Thoracic aorta (tissue), 2 donors: ENCODE results near the gene COL25A1. TPM values are rescaled to one million over a fixed set of nuclear protein-coding genes. Genes with fewer than 3 reads are reported as not detected.

Source experiments
- ATAC-seq: fragments of 150-250 bp; one replicate; pipeline ENCODE4 v1.8.0; 2017; ENCODE audit warnings: low read depth; ENCODE audit not compliant: insufficient number of reproducible peaks, low FRiP score
- DNase-seq: peaks from one replicate; pipeline ENCODE4 v3.0.0-alpha.2; 2020; ENCODE audit warnings: low spot score
- H3K27ac ChIP-seq, 2 donors: fragments of 200-600 bp; sonication (generic); 1 replicate in 1 of 2; 2 replicates in 1 of 2; pipeline ENCODE4 v1.5.1; 2016; ENCODE audit warnings: mild to moderate bottlenecking in 2 of 2, moderate library complexity in 2 of 2
- H3K27me3 ChIP-seq: fragments of 200-600 bp; sonication (generic); replicated peaks from 2 replicates; pipeline ENCODE4 v1.6.0; 2016; ENCODE audit warnings: mild to moderate bottlenecking; ENCODE audit not compliant: insufficient read depth
- H3K36me3 ChIP-seq: fragments of 200-600 bp; sonication (generic); one replicate; pipeline ENCODE4 v1.5.1; 2016
- H3K4me1 ChIP-seq, 2 donors: fragments of 200-600 bp; sonication (generic); 1 replicate in 1 of 2; 2 replicates in 1 of 2; pipeline versions ENCODE4 v1.5.1 to v1.6.0; 2016; ENCODE audit warnings: low read depth in 2 of 2, mild to moderate bottlenecking in 1 of 2; ENCODE audit not compliant: control insufficient read depth in 1 of 2
- H3K4me3 ChIP-seq: fragments of 200-600 bp; sonication (generic); 2 replicates; pipeline ENCODE4 v1.5.1; 2016; ENCODE audit warnings: mild to moderate bottlenecking
- H3K9me3 ChIP-seq: fragments of 200-600 bp; sonication (generic); 2 replicates; pipeline ENCODE4 v1.5.1; 2016
- total RNA-seq, 2 donors: library from RNA; depleted of rRNA; stranded (reverse); fragments of >200 nt; gene quantifications; one replicate each; pipeline versions ENCODE4 v1.1.0 to v1.2.3, GENCODE V29; 2016
- TF ChIP-seq, protein P1 (sequence below): fragments of 200-600 bp; sonication (generic); IDR thresholded peaks from one replicate; pipeline ENCODE4 v1.5.1; 2019; ENCODE audit warnings: antibody characterized with exemption

The COL25A1 gene
- total RNA-seq, 2 donors from 2014 or later = 0.42 to 0.81 TPM

DNA sequence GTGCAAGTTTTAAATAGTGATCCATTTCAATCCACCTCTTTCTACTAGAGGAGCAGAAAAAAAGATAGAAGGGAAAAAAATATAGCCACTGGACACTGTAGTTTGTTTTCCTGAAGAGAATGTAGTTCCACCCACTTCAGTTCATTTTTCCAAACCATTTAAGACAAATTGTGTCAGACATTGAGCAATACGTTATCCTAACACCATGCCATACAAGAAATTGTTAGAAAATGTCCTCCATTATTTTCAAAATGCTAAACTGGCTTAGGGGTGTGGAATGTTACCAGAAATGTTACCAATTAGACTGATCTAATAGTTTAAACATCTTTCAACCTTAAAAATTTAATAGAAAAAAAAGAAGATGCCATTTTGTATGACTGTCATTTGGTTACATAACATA is 491.0 kb downstream of the COL25A1 start:
- no peaks in the 10 kb centered on the region for H3K36me3 ChIP-seq
- no peak overlapping the region for H3K4me3 ChIP-seq
- no peak for DNase-seq
- ATAC-seq = no peak
- H3K27ac ChIP-seq = no peak overlapping the region
- no peaks in the 10 kb centered on the region for H3K9me3 ChIP-seq
- H3K27me3 ChIP-seq = no peaks in the 10 kb centered on the region
- no peaks in the 10 kb centered on the region for H3K4me1 ChIP-seq
- TF ChIP-seq, protein P1, sequence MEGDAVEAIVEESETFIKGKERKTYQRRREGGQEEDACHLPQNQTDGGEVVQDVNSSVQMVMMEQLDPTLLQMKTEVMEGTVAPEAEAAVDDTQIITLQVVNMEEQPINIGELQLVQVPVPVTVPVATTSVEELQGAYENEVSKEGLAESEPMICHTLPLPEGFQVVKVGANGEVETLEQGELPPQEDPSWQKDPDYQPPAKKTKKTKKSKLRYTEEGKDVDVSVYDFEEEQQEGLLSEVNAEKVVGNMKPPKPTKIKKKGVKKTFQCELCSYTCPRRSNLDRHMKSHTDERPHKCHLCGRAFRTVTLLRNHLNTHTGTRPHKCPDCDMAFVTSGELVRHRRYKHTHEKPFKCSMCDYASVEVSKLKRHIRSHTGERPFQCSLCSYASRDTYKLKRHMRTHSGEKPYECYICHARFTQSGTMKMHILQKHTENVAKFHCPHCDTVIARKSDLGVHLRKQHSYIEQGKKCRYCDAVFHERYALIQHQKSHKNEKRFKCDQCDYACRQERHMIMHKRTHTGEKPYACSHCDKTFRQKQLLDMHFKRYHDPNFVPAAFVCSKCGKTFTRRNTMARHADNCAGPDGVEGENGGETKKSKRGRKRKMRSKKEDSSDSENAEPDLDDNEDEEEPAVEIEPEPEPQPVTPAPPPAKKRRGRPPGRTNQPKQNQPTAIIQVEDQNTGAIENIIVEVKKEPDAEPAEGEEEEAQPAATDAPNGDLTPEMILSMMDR = no peak

DNA sequence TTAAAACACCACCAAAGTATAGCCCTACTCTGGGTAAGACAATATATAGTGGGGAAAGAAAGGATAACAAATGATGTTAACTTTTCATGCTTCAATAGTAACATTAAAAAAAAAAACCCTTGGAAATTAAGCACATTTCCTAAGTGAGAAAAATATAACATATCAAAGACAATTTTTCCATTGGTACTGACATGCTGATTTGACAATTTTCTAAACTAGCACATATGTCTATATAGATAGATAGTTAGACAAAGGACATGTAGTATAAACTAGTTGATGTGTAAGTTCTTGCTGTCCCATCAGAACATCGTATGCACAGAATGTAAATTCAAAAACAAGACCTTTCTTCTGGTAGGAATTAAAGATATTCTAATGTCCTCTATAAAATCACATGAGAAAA is 492.4 kb downstream of the COL25A1 start:
- H3K9me3 ChIP-seq = no peaks in the 10 kb centered on the region
- TF ChIP-seq, protein P1 = no peak

DNA sequence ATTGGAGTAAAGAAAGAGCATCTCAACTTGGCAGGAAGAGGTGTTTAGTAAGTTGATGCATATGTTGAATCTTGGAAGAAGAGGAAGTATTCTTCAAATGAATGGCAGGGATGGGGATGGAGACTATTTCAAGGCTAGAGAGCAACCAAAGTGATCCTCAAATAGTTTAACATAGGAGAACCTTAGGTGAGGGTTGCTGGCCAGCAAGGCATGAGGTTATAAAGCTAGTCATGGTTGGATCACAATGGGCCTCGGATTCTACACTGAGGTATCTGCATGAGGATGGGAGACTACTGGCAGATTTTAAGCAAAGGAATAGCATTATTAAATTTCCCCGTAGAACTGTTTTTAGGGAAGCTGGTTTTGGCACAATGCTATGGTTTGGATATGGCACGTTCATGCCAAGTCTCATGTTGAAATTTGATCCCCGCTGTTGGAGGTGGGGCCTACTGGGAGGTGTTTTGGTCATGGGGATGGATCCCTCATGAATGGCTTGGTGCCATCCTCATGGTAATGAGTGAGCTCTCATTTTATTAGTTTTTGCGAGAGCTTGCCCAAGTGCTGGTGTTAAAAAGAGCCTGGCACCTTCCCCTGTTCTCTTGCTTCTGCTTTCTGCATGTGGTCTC is 497.7 kb downstream of the COL25A1 start:
- no peaks in the 10 kb centered on the region for H3K36me3 ChIP-seq
- no peaks in the 10 kb centered on the region for H3K27me3 ChIP-seq
- no peaks in the 10 kb centered on the region for H3K4me1 ChIP-seq
- TF ChIP-seq, protein P1 = no peak
- ATAC-seq = no peak
- no peaks in the 10 kb centered on the region for H3K9me3 ChIP-seq
- no peak overlapping the region for H3K4me3 ChIP-seq
- no peak overlapping the region for H3K27ac ChIP-seq
- DNase-seq = no peak

More for the DNA sequence above, 492.4 kb downstream of the COL25A1 start:
- Histone ChIP-seq H3K27ac (no peak overlapping the region), H3K36me3 (no peaks in the 10 kb centered on the region), H3K4me3 (no peak overlapping the region), H3K4me1 (no peaks in the 10 kb centered on the region), H3K27me3 (no peaks in the 10 kb centered on the region)
- DNase-seq (no peak), ATAC-seq (no peak)

DNA sequence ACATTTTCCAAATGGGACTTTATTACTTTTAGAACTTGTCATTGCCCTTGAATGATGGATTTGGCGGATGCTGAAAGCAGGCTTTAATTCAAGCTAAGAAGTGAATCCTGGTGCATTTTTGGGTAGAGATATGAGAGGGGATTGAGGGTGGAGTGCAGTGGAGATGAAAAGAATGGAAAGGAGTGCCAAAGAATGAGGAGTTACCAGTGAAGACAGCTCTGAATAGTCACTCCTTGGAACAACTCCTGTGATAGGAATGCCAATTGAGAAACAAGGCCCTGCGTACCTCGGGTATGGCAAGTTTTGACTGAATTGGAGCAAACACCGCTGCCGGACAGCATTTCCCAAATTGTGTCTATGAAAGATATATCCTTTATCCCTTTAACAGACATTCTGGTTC is 503.2 kb downstream of the COL25A1 start:
- Histone ChIP-seq H3K9me3 (no peaks in the 10 kb centered on the region), H3K27ac (no peak overlapping the region), H3K27me3 (no peaks in the 10 kb centered on the region), H3K4me1 (peaks cover 5 to 12% of the 10 kb centered on the region in 2 donors), H3K4me3 (no peak overlapping the region), H3K36me3 (no peaks in the 10 kb centered on the region)
- DNase-seq (no peak), ATAC-seq (no peak)
- TF ChIP-seq, protein P1 = no peak

DNA sequence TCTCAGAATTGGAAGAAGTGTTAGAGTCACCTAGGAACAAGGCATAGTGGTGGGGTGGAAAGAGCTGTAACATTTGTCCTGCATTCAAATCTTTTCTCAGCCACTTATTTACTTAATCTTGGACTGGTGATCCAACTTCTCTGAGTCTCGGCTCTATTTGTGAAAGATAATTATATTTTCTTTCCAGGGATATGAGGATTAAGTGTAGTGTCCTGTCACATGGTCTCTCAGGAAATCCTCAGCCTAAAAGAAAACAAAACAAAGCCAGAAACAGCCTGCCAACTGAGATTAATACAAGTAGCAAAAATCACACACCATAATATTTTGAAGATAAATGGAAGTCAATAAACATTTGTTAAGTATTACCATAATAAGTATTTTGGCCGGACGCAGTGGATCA is 506.3 kb downstream of the COL25A1 start:
- no peaks in the 10 kb centered on the region for H3K9me3 ChIP-seq
- H3K36me3 ChIP-seq = no peaks in the 10 kb centered on the region
- H3K4me1 ChIP-seq = peaks cover 5 to 12% of the 10 kb centered on the region in 2 donors
- H3K4me3 ChIP-seq = peak overlapping the region; percentile 3
- H3K27me3 ChIP-seq = no peaks in the 10 kb centered on the region
- ATAC-seq (peak; percentile 27), DNase-seq (no peak)
- TF ChIP-seq, protein P1 = no peak
- H3K27ac ChIP-seq = peak overlapping the region in 1 of 2 donors; percentile 37
